Measurements from ENCODE around the gene RHBDD1. TPM values are rescaled to one million over a fixed set of nuclear protein-coding genes. Genes with fewer than 3 reads are reported as not detected.

RHBDD1 gene, protein sequence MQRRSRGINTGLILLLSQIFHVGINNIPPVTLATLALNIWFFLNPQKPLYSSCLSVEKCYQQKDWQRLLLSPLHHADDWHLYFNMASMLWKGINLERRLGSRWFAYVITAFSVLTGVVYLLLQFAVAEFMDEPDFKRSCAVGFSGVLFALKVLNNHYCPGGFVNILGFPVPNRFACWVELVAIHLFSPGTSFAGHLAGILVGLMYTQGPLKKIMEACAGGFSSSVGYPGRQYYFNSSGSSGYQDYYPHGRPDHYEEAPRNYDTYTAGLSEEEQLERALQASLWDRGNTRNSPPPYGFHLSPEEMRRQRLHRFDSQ
- 9.9 and 10.8 TPM in 2 replicates for total RNA-seq
- 16.1 TPM for polyA plus RNA-seq (2012)

DNA sequence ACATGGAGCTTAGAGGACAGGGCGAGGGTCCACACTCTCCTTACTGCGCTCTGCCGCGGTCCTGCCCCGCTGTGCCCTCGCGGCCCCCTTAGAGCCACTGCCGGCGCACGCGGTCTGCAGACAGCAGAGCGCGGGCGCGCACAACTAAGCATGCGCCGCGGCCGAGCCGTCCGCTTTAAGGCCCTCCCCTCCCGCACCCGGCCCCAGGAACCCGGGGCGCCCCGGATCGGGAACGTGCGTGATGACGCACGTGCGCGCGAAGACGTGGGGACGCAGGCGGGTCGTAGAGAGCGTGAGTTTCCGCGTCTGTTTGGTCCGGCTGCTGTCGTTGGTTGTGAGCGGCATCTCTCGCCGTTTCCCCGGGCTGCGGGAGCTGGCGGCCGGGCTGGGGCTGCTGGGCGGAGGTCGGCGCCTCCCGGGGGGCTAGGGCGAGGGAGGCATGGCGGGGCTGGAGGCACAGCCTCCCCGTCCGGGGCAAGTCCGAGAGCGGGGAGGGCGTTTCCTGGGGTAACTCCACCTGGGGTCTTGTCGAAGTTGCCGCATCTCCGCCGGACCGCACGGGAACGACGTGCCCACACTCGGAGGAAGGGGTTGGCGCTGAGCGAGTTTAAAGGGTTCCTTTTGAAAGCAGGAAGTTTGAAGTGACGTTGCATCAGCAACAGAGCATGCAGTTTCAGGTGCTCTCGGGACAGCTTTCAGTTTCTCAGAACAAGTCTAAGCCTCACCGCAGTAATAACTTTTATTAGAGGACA, at the start of gene RHBDD1:
RHBDD1 (plus strand) TSS at position 259 of the 752 bp plus-strand sequence. CDS start 28,640 bp downstream, outside the sequence.
- DNase-seq (ENCODE audit: low read depth): peak; percentile 93

DNA sequence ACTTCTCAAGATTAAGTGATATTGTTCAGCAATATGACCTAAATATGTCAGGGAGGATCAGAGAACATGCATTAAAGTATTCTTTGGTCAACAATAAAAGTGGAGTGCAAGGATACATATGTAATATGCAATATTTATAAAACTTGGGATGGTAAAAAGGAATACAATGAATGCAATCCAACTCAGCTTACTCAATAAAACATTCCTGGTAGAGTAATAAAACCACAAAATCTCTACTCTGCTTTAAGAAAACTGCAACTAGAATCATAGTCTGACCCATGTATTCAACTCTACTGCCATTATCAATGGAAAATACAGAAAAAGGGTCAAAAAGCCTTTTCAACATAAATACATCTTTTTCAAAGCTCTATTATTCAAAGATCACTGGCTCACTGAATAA, 47.8 kb upstream of the RHBDD1 start:
- DNase-seq (ENCODE audit: low read depth): no peak

DNA sequence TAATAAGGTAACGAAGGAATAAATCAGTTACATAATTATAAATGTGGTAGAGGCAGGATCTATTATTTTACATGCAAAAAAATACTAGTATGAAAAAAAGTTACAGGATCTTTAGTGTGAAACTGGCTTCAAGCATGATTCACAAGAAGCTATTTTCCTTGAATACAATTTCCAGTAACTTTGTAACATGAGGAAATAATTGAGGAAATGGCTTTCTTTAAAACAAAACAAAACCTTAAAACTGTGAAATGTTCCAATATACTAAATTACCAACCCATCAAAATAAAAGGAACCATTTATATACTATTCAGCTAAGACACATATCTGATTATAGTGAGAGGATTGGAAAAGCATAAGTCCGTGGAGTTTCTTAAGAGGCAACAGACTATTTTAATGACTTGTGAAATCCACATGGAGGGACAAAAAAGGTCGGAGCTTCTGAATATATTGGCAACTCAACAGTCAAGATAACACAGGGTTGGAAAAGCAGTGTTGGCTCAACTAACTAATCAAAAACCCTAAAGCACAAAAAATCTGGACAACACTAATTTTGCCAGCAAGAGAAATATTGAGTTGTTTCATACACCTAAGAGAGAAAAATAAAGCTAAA, 46.9 kb upstream of the RHBDD1 start:
- no peak for DNase-seq (ENCODE audit: low read depth)

DNA sequence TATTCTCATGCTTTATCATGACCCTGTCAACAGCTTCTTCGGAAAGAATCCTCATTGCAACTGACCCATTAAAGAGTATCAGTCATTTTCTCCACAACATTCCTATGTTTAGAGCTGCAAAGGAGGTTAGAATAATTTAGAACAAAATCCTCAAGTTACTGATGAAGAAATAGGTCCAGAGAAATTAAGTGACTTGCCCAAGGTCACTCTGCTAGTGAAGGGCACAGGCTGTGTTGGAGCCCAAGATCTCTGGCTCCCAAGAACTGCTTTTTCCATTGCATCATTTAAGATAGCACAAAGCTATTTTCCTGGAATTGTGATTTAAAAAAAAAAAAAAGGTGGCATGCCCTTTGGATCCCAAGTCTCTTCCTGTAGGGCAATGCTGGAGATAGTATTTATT, 45.8 kb upstream of the RHBDD1 start:
- no peak for DNase-seq (ENCODE audit: low read depth)

DNA sequence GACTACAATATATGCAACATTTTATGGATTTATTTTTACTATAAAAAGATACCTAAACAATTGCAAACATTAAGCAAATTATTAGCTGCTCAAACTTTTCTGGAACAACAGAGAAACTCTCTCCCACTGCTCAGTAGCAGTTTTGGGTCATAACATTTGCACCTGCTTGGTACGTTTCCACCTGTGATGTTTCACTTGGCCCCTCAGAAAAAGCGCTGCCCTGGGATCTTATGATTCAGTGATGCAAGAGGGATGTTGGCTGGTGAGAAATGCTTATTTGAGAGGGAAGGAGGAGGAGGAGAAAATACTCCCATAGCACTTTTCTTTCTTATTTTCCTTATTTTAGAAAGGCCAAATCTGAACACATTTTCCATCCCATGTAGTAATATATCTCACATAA, 45.4 kb upstream of the RHBDD1 start:
- DNase-seq (ENCODE audit: low read depth): no peak

DNA sequence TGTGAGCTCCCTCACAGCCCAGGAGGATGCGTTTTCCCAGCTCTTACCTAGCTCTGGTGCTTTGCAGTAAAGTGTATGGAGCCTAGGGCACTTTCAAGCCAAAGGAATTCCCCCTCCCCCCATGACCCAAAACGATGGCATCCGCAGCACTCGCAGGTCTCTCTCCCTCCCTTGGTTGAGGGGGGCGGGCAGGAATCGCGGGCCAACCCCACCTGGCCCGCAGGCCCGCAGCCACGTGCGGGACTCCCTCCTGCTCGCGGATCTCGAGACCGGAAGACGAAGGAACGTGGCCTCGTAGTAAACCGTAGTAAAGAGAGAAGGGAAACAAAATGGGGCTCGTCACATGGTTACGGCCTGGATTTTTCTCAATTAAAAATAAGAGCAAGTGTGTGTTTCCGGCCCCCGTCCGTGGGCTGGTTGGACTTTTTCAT, 44.8 kb upstream of the RHBDD1 start:
- DNase-seq (ENCODE audit: low read depth): no peak

DNA sequence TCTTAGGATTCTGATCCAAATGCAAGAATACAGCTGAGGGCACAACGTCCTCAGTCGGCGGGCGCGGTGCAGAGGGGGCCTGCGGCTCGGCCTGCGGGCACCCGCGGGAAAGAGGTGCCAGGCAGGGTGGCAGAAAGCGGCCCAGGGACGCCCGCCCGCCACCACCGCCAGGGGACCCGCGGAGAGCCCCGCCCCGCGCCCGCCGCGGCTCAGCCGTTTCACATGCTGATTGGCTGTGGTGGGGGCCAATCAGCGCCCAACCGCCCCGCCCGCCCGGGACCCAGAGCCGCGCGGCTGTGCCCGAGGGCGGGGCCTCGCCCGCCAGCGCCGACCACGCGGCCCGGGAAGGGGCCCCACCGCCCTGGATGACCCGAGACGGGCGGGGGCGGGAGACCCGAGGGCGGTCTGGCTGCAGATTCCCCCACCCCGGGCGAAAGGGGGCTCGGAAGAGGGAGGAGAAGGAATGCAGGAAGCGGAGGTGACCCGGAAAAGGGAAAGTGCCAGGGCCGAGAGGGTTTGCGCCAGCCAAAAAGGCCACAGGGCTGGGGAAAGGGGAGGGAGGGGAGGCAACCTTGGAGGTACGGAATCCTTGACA, 44.3 kb upstream of the RHBDD1 start:
- DNase-seq (ENCODE audit: low read depth): peak; percentile 90

DNA sequence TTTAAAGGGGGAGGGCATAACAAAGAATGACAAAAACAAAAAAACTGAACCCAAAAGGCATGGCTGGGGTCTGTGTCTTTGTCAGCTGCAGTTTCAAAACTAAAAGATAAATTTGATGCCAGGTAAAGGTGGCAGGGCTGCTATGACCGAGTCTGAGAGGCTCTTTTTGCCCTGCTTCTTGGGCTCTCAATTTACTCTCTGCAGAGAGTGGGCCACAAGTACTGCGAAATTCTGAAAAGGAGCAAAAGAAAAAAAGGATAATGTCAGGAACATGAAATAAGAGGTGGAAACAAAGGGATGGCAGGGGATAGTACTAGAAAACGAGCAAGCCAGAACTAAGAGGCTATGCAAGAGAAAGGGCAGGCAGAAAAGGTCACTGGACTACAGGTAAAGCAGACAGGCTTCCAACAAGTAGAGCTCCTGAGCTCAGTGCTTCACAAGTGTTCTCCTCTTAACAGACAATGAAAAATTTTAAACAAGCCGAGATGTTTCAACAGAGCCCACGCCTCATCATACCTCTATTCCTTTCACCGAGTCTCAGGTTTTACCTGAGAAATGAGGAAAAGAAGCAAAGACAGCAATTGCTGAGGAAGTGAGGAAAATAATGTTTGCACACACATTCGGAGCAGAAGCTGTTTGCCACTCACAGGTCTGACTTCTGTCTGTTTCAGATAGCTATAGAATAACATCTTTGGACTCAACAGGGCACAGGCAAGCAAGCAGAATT, 43.5 kb upstream of the RHBDD1 start:
- no peak for DNase-seq (ENCODE audit: low read depth)

DNA sequence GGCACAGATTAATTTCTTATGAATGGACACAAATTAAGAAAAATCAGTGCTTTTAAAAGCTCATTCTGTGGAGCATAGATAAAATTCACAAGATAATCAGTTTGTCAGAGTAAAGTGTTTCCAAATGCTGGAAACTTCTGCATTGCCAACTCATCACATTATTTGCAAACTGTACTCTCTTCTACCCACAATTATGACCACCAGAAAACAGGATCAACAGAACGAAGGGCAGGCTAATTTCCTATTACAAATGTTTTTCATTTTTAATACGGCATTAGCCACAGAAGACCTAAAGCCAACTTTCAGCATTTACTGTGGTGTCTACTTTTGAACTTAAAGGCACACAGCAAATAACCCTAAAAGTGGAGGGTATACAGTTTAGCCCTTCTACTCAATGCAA, 42.2 kb upstream of the RHBDD1 start:
- no peak for DNase-seq (ENCODE audit: low read depth)

DNA sequence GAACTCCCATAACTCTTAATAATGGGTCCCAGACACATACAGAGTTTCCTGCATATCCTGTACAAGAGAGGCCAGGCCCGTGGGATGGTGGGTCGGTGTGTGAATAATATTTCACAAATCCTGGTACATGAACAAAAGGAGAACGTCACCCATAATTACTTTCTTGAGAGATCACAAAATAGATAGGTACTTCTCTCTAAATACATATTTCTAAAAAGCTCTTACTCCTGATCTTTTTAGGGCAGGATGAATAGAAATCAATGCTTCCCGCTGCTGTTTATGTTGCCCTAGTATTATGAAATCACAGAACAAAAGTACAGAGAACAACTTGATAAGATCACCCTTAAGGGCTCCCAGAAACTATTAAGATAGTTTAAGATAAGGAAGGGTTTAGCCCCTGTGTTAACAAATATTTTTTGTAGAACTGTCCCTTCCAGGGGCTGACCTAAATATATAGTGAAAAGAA, 41.6 kb upstream of the RHBDD1 start:
- no peak for DNase-seq (ENCODE audit: low read depth)

DNA sequence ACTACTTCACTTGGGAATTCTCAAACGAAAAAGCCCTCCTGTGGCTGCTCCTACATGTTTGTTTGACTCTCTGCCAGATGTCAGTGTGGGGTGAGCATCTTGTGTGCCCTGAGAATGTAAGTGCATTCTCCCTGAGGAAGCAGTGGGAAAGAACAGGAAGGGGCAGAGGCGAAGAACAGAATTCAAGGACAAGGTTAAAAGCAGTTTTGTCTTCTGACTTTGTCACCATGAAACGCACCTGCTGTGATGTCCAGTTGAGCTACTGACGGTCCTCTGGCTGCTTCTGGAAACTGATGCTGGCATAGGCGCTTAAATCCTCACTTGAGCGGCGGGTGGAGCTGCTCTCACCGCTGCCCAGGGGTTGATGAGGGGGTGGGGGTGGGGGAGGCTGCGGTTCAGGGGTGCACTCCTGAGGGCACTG, 41.1 kb upstream of the RHBDD1 start:
- peak; percentile 76 for DNase-seq (ENCODE audit: low read depth)

DNA sequence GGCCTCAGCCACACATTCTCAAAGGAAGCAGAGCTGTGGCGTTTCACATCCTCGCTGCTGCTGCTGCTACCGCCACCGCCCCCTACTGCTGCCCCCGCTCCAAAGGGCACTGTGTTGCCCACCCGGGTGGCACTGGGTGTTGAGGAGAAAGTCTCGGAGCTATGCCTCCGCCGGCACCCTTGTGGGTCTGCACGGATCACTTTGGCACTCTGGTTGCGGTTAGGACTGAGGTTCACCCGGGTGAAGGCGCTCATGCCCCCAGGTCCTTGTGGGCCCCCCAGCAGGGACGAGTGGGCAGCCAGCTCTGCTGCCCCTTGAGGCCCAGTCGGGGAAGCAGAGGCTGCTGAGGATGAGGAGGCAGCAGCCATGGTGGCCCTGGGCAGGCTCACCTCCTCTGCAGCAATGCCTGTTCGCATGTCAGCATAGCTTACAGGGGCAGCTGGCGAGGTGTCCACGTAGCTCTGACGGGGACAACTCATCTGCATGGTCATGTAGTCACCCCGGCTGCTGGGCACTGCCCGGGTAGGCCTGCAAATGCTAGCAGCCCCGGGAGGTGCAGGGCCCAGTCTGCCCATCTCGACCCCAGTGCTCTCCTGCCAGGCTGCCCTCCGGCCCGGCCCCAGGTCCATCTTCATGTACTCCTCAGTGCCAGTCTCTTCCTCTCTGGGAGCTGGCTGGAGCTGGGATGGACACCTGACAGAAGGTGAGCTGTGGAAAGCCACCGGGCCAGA, 40.4 kb upstream of the RHBDD1 start:
- peak; percentile 58 for DNase-seq (ENCODE audit: low read depth)

DNA sequence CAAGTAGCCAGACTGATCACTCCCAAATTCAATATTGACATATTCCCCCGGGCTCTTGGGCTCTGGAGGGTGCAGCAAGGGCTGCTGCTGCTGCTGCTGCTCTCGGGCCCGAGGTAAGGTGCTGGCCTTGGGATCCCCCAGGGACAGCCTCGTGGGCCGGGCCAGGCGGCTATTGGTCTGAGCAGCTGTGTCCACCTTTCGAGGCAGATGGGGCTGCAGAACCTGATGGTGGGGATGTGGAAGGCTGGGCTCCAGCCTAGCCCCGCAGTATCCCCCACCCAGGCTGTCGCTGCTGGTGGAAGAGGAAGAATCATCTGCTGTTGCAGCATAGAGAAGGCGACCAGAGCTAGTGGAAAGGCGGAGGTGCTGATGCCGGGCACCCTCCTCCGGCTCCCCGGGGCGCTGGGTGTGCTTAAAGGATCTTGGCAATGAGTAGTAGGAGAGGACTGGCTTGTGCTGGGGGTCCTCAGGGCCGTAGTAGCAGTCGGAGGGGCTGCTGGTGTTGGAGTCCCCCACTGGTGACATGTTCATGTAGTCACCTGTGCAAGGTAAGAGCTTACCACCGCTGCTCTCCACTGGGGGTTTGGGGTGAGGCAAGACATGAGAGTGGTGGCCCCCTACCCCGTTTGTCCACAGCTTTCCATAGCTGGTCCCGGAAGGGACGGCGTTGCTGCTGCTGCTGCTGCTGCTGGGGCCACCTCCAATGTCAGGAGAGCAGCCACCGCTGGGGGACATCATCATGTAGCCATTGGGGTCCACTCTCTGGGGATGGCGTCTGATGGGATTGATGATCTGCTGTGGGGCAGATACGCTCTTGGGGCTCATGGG, 39.6 kb upstream of the RHBDD1 start:
- DNase-seq (ENCODE audit: low read depth): no peak

DNA sequence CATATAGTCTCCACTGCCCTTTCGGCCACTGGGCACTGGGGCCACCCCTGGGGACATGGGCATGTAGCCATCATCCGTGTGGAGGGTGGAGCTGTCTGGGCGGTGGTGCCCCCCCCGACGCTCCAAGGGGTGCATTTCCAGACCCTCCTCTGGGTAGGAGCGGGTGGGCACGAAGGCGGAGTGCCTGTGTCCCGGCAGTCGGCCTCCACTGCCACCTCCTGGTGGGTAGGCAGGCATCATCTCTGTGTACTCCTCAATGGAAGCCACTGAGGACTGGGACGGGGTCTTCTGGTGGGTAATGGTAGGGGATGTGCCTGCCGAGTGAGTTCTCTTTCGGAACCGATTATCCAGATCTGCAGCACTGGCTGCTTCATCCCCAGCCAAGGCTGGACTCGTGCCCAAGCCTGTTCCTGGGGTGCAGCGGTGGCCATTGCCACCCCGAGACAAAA, 39.0 kb upstream of the RHBDD1 start:
- DNase-seq (ENCODE audit: low read depth): peak; percentile 42

DNA sequence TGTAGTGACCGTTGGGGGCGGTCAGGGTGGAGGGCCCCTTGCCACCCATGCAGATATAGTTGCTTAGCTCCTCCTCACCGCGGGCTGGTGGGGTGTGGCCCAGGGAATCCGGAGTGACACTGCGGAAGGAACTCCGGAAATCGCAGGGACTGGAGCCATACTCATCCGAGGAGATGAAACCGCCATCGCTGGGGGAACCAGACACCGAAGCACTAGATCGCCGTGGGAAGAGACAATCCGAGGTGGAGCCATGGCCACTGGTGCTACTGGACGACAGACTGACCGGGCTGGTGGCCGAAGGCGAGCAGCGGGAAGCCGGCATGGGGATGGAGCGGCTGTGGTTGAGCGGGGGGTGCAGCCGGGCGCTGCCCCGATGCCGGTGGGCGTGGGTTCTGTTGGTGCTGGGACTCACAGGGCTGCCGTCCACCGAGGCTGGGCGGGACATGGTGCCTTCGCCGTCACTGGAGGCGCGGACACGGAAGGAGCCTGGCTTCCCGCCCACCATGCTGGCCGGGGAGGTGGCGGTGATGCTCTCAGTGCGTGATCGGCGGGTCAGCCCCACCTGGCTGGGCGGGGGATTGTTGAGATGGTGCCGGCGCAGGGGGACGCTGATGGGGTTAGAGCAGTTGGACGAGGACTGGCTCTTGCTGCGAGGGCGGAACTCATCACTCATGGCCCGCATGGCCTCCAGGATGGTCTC, 38.4 kb upstream of the RHBDD1 start:
- no peak for DNase-seq (ENCODE audit: low read depth)

DNA sequence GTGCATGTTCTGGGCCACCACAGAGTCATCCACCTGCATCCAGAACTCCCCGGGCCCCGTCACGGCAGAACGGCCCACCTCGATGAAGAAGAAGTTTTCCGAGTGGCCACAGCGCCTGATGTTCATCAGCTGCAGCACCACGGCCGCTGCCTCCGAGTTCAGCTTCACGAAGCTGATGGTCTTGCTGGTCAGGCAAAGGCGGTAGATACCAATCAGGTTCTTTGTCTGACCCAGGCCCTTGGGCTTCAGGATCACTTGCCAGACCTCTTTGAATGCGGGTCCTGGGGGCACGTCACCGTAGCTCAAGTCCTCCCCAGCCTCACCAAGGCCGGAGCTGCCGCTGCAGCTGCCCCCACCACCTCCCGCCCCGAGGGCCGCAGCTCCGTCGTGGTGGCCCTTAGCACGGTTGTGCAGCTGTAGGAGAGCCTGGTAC, 37.8 kb upstream of the RHBDD1 start:
- DNase-seq (ENCODE audit: low read depth): no peak

DNA sequence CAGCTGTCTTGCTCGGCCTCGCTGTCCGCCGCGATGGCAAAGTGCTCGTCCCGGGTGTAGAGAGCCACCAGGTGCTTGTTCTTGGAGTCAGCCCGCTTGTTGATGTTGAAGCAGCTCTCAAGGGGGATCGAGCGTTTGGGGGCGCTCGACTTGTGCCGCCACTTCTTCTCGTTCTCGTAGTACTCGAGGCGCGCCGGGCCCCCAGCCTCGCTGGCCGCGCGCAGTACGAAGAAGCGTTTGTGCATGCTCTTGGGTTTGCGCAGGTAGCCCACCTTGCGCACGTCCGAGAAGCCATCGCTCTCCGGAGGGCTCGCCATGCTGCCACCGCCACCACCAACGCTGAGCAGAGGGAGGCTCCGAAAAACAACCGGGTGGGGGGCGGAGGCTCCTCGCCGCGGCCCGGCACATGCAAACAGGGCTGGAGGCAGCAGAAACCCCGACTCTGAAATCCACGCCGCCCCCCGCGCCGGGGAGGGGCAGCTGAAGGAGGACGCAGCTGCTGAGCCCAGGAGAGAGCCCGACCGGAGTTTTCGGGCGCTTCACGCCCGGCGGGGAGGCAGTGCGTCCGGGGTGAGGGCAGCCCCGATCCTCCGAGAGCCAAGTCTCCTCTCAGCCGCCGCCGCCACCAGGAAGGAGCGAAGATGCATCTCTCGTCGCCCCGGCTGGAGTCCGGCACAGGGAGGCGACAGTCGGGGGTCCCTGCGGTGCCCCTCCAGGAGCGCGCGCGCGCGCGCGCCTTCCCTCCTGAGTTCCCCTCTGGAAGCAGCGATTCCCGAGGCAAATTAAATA, 37.2 kb upstream of the RHBDD1 start:
- peak; percentile 86 for DNase-seq (ENCODE audit: low read depth)
